HL-60 (cell line): ENCODE results near the gene MBD4.

ENCODE experiments used
- GABPA ChIP-seq: IDR thresholded peaks from 2 replicates; pipeline ENCODE4 v1.6.1; 2012; ENCODE audit warnings: low read depth
- POLR2AphosphoS5 ChIP-seq: IDR thresholded peaks from 2 replicates; pipeline ENCODE4 v1.6.1; 2012; ENCODE audit warnings: low read depth
- SPI1 ChIP-seq: IDR thresholded peaks from 2 replicates; pipeline ENCODE4 v1.6.1; 2012; ENCODE audit warnings: low read depth, mild to moderate bottlenecking, borderline replicate concordance
- TF ChIP-seq, protein P1 (sequence below): IDR thresholded peaks from 2 replicates; pipeline ENCODE4 v1.6.1; 2012; ENCODE audit warnings: low read depth; ENCODE audit not compliant: insufficient replicate concordance
- TF ChIP-seq, protein P2 (sequence below): IDR thresholded peaks from one replicate; pipeline ENCODE4 v1.5.1; 2011; ENCODE audit warnings: low read length, control low read depth, inconsistent platforms; ENCODE audit not compliant: insufficient read depth

DNA sequence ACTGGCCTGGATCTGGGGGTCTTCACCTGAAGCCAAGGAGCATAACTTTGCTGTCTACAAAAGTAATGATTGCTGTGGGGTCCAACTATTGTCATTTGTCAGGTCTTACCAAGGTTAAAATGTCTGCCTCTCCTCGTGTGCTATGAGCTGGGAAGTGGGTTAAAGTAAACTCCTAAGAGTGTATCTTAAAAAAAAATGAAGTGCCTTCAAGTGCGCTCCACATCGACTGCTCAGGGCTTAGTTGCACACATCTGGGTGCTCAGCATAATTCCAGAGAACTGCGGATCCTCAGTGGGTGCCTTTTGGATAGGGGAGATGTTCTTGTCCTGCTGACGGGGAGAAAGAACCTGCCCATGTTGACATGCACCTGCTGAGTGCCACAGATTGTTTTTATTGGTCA, 52.3 kb downstream of the MBD4 start:
- TF ChIP-seq POLR2AphosphoS5 = no peak
- TF ChIP-seq, protein P1, sequence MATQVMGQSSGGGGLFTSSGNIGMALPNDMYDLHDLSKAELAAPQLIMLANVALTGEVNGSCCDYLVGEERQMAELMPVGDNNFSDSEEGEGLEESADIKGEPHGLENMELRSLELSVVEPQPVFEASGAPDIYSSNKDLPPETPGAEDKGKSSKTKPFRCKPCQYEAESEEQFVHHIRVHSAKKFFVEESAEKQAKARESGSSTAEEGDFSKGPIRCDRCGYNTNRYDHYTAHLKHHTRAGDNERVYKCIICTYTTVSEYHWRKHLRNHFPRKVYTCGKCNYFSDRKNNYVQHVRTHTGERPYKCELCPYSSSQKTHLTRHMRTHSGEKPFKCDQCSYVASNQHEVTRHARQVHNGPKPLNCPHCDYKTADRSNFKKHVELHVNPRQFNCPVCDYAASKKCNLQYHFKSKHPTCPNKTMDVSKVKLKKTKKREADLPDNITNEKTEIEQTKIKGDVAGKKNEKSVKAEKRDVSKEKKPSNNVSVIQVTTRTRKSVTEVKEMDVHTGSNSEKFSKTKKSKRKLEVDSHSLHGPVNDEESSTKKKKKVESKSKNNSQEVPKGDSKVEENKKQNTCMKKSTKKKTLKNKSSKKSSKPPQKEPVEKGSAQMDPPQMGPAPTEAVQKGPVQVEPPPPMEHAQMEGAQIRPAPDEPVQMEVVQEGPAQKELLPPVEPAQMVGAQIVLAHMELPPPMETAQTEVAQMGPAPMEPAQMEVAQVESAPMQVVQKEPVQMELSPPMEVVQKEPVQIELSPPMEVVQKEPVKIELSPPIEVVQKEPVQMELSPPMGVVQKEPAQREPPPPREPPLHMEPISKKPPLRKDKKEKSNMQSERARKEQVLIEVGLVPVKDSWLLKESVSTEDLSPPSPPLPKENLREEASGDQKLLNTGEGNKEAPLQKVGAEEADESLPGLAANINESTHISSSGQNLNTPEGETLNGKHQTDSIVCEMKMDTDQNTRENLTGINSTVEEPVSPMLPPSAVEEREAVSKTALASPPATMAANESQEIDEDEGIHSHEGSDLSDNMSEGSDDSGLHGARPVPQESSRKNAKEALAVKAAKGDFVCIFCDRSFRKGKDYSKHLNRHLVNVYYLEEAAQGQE = no peak
- TF ChIP-seq, protein P2, sequence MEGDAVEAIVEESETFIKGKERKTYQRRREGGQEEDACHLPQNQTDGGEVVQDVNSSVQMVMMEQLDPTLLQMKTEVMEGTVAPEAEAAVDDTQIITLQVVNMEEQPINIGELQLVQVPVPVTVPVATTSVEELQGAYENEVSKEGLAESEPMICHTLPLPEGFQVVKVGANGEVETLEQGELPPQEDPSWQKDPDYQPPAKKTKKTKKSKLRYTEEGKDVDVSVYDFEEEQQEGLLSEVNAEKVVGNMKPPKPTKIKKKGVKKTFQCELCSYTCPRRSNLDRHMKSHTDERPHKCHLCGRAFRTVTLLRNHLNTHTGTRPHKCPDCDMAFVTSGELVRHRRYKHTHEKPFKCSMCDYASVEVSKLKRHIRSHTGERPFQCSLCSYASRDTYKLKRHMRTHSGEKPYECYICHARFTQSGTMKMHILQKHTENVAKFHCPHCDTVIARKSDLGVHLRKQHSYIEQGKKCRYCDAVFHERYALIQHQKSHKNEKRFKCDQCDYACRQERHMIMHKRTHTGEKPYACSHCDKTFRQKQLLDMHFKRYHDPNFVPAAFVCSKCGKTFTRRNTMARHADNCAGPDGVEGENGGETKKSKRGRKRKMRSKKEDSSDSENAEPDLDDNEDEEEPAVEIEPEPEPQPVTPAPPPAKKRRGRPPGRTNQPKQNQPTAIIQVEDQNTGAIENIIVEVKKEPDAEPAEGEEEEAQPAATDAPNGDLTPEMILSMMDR = no peak
- no peak for TF ChIP-seq SPI1
- TF ChIP-seq GABPA = no peak
